Measurements from ENCODE around the gene CDS2.

The CDS2 gene

DNA sequence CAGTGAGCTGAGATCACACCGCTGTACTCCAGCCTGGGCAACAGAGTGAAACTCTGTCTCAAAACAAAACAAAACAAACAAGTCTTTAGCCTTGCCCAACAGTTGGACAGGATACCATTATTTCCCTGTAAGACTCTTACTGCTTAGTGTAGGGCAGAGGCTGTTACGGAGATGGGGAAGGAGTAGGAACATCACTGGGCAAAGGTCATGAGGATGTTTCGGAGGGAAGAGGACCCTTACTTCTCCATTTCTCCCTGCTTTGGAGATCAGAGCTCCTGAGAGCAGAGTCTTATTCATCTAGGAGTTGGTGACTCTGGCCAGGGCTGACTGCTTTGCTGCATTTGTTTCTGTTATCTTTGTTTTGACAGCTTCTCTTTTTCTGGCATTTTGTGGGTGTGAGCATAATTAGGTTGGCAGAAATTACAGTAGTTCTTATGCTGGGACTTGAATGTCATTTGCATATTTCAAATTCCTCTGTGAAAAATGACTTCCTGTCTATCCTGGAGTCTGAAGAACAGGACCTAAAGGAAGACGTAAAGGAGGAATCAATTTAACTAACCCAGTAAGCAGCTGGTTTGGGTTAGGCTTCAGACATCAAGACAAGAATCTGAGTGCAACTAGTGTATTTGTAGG, 89.0 kb downstream of the CDS2 start:
- DNase-seq, result no peak

DNA sequence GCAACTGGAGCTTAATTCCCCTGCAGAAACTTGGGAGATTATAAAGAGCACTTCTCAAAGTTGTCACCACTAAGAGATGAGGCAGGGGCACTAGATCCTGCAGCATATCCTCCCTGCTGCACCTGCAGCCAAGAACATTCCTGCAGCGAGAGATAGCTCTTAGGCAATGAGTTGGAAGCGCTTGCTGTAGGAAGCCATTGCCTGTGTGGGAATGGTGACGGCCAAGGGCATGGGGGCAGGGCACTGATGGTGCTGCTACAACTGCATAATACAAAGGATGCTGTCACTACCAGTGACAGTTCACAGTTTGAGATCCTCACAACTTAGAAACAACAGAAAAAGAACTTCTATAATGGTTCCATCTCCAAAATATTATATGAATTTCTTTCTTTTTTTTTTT, 89.9 kb downstream of the CDS2 start:
- no peak for DNase-seq

- no peak for DNase-seq
These were observed 90.8 kb downstream of the CDS2 start for GRCh38 chr20:5217616-5218015.

- no peak for DNase-seq
These were observed 93.7 kb downstream of the CDS2 start for GRCh38 chr20:5220321-5221060.

- no peak for DNase-seq
These were observed 94.2 kb downstream of the CDS2 start for GRCh38 chr20:5221061-5221430.

DNA sequence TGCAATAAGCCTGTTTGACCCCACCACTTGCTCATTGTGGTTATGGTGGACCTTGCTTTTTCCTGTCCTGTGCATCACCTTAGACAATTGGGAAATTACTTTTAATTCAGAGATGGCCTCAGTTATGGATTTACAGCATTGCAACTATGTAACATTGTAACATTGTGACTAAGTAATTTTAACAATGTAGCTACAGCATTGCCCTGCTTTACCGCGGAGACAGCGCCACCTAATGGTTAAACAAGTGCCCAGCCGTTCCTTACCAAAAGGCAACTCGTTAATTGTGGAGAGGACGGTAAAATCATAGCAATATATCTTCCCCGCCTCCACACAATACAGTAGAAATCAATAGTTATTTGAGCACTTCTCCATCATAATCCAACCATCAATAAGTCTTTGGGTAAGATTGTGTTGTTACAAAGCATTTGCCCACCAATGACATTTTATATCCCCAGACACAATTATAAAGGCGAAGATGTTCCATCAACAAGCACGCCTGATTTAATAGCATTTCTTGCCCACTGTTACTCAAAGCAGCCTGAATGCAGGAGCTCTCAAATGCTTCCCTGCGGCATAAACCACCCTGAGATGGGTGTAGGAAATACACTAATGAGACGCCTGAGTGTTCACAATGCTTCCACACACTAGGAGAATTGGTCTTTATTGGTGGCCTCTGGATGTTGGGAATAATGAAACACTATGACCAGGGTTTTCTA, 96.3 kb downstream of the CDS2 start:
- DNase-seq, result peak; percentile 70

DNA sequence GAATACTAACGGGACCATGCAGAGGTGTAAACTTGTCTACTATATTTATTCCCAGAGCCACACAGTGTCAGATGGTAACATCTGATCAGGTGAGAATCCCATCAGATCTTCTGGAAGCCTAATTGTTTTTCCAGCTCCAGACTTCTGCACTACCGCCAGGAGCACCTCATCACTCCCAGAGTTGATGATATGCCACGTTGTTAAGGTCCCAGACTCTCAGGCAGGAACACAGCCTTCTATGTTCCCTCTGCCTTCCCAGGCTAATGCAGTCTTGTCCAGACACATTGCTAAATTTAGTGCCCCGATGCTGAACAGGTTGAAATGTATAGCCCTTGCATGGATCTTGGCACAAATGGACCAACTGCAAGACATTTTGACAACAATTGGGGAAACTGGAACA, 103.7 kb downstream of the CDS2 start:
- no peak for DNase-seq

GRCh38 chr20:5234158-5234557, 107.3 kb downstream of the CDS2 start:
- no peak for DNase-seq

GRCh38 chr20:5234978-5235377, 108.2 kb downstream of the CDS2 start:
- no peak for DNase-seq

Data from activated CD8-positive, alpha-beta memory T cell treated with anti-CD3 and anti-CD28 coated beads, Interleukin-2, amount 50 U/mL, for 48 hours (primary cell).